ENCODE measurements around the gene SH2D3C.
"Not testable (repeated sequence)": the region's sequence is repeated elsewhere in the genome, so short reads cannot be mapped to it uniquely, and the experiment has no call there.

The SH2D3C gene

DNA sequence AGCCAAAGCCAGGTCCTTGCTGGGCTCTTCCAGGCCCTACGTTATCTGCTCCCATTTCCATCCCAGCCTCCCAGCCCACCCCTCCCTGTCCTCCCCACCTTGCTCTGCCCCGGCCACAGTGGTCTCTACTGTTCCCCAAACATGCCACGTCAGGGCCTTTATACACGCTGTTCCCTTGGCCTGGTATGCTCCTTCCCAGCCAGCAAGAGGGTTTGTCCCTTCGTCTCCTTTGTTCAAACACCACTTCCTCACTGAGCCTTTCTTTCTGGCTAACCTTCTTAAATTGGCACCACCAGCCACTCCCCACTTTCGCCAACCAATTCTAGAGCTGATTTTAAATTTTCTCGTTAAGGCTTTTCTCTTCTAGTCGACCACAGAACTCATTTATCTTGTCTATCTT is 9.8 kb downstream of the SH2D3C start:
- Histone ChIP-seq H3K27me3 (ENCODE audit: insufficient read depth, low read length) (no peaks in the 10 kb centered on the region), H3K9ac (ENCODE audit: low read depth, low read length) (no peak overlapping the region), H3K4me3 (ENCODE audit: low read length) (no peak overlapping the region), H3K36me3 (ENCODE audit: insufficient read depth, low read depth, low read length) (no peaks in the 10 kb centered on the region), H3K4me1 (ENCODE audit: insufficient read depth, low read length) (peaks cover 16% of the 10 kb centered on the region; the same call in 1 of the 2 replicates), H3K27ac (ENCODE audit: low read length) (no peak overlapping the region), H3K9me3 (ENCODE audit: insufficient read depth, low read depth, low read length) (no peaks in the 10 kb centered on the region)

DNA sequence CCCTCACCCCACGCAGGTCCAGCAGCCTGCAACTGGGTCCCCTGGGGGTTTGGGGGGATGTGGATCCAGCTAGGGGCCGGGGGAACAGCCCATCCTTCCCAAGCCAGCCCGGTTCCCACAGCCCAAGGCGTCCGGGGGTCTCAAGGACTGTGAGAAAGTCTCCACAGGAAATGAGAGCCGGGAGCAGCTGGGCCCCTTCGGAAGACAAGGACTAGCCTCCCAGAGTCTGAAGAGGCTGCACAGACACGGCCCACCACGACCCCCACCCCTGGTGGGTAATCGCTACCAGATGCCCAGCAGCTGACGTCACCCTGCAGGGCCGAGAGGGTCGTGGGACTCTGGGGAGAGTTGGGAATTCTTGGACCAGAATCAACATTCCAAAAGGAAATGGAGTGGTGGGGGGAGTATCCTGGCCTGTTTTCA is 10.5 kb downstream of the SH2D3C start:
- Histone ChIP-seq H3K27ac (ENCODE audit: low read length) (no peak overlapping the region), H3K36me3 (ENCODE audit: insufficient read depth, low read depth, low read length) (no peaks in the 10 kb centered on the region), H3K4me3 (ENCODE audit: low read length) (no peak overlapping the region), H3K27me3 (ENCODE audit: insufficient read depth, low read length) (no peaks in the 10 kb centered on the region), H3K4me1 (ENCODE audit: insufficient read depth, low read length) (peaks cover 17% of the 10 kb centered on the region; the same call in 1 of the 2 replicates), H3K9ac (ENCODE audit: low read depth, low read length) (no peak overlapping the region; the same call in 1 of the 2 replicates), H3K9me3 (ENCODE audit: insufficient read depth, low read depth, low read length) (no peaks in the 10 kb centered on the region)

DNA sequence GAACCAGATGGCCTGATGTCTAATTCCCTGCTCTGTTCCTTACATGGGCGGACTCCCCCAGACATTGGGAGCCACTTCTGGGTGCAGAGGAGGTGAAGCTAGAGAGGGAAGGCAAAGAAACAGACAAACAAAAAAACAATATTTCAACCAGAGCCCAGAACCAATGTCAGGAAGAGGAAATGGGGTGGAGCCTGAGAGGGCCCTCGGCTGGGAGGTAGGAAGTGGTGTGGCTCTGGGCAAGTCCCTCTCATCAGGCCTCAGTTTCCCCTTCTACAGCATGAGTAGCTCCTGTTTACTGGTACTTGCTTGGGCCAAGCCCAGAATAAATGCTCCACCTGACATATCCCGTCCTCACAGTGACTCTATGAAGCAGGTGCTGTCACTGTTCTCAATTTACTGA is 11.1 kb downstream of the SH2D3C start:
- Histone ChIP-seq H3K9me3 (ENCODE audit: insufficient read depth, low read depth, low read length) (no peaks in the 10 kb centered on the region), H3K27me3 (ENCODE audit: insufficient read depth, low read length) (no peaks in the 10 kb centered on the region), H3K4me1 (ENCODE audit: insufficient read depth, low read length) (peaks cover 19% of the 10 kb centered on the region; the same call in 1 of the 2 replicates), H3K9ac (ENCODE audit: low read depth, low read length) (no peak overlapping the region), H3K36me3 (ENCODE audit: insufficient read depth, low read depth, low read length) (no peaks in the 10 kb centered on the region), H3K27ac (ENCODE audit: low read length) (no peak overlapping the region), H3K4me3 (ENCODE audit: low read length) (no peak overlapping the region)

DNA sequence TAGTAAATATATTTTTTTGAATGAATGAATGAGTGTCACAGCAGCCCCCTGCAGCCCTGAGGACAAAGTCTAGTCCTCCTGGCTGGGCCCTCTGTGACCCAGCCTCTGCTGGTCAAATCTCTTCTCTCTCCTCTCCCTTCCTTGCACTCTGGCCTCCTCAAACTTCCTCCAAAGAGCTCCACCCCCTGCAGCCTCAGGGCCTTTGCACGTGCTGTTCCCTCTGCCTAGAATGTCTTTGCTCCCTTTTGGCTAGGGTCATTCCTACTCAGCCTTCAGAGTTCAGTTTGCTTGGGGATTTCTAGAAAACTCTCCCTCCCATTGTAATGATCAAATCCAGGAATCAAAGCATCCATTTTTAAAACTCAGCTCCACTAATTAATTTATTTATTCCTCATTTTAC is 13.0 kb downstream of the SH2D3C start:
- no peaks in the 10 kb centered on the region for H3K27me3 ChIP-seq (ENCODE audit: insufficient read depth, low read length)
- H3K36me3 ChIP-seq (ENCODE audit: insufficient read depth, low read depth, low read length) = no peaks in the 10 kb centered on the region
- H3K9me3 ChIP-seq (ENCODE audit: insufficient read depth, low read depth, low read length) = no peaks in the 10 kb centered on the region
- H3K27ac ChIP-seq (ENCODE audit: low read length) = no peak overlapping the region
- H3K9ac ChIP-seq (ENCODE audit: low read depth, low read length) = no peak overlapping the region
- no peak overlapping the region for H3K4me3 ChIP-seq (ENCODE audit: low read length)
- peaks cover 18% of the 10 kb centered on the region; the same call in 1 of the 2 replicates for H3K4me1 ChIP-seq (ENCODE audit: insufficient read depth, low read length)

DNA sequence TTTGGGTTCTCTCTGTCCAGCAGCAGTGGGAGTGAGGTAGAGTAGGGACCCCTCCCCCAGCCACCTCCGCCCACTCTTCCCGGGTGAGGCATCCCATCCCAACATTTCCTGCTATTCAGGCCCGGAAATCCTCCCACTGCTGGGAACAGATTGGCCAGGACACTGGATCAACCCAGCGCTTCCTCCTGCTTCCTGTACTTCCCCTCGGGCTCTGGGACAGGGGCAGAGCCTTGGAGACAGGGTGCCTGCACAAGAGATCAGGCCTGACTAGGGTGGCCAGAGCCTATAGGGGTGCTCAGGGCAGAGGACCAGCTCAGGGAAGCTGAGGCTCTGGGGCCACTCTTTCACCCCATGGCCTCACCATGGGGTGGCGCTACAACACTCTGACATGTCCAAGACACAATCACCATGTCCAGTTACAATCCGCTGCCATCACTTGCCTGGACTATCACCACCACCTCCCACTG is 14.5 kb downstream of the SH2D3C start:
- Histone ChIP-seq H3K9ac (ENCODE audit: low read depth, low read length) (no peak overlapping the region), H3K4me1 (ENCODE audit: insufficient read depth, low read length) (peaks cover 14% of the 10 kb centered on the region; the same call in 1 of the 2 replicates), H3K4me3 (ENCODE audit: low read length) (no peak overlapping the region)

DNA sequence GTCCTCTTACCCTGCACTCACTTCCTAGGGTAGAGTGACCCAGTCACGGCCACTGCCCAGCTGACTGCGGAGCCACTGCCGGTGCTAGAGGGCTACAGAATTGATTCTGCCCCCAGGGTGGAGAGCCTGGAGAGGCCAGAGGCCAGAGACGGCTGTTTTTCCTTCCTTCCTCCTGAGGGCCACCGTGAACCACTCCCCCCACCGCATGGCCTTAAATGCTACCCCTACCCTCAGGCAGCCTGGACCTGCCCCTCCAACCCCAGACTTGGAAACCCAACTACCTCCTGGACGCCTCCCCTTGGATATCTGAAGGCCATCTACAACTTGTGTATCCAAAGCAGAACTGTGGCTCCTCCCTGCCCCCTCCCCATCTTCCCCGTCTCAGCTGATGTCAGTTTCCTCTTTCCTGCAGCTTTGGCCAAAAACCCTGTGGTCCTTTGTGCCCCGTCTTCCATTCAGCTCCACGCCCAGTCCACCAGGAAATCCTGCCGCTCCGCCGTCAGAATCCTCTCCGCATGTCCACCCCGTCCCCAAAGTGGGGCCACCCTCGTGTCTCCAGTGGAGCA is 16.3 kb downstream of the SH2D3C start:
- peaks cover 9% of the 10 kb centered on the region; the same call in 1 of the 2 replicates for H3K4me1 ChIP-seq (ENCODE audit: insufficient read depth, low read length)
- H3K27me3 ChIP-seq (ENCODE audit: insufficient read depth, low read length) = no peaks in the 10 kb centered on the region
- H3K4me3 ChIP-seq (ENCODE audit: low read length) = no peak overlapping the region; the same call in 1 of the 2 replicates
- no peak overlapping the region for H3K9ac ChIP-seq (ENCODE audit: low read depth, low read length)
- H3K36me3 ChIP-seq (ENCODE audit: insufficient read depth, low read depth, low read length) = no peaks in the 10 kb centered on the region
- H3K27ac ChIP-seq (ENCODE audit: low read length) = no peak overlapping the region
- no peaks in the 10 kb centered on the region for H3K9me3 ChIP-seq (ENCODE audit: insufficient read depth, low read depth, low read length)

More for the DNA sequence above, 14.5 kb downstream of the SH2D3C start:
- no peaks in the 10 kb centered on the region for H3K27me3 ChIP-seq (ENCODE audit: insufficient read depth, low read length)
- no peaks in the 10 kb centered on the region for H3K36me3 ChIP-seq (ENCODE audit: insufficient read depth, low read depth, low read length)
- H3K9me3 ChIP-seq (ENCODE audit: insufficient read depth, low read depth, low read length) = no peaks in the 10 kb centered on the region
- no peak overlapping the region for H3K27ac ChIP-seq (ENCODE audit: low read length)

DNA sequence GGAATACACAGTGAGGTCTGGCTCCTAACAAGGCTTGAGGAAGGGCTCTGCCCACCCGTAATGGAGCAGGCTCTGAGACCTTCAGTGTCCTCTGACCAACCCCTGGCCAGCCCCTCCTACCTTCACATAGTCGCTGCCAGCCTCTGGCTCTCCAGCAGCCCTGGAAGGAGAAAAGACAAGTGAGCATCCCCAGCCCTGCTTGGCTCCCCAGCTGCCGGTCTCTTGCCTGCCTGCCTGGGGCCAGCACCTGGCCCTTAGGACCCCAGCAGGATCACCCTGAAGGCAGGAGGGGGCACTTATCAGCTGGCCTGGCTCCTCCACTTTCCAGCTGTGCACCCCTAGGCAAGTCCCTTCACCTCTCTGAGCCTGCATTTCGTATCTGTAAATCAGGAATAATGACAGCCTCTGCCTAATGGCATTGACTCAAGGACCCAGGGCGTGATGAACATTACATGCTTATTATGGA is 16.9 kb downstream of the SH2D3C start:
- Histone ChIP-seq H3K27me3 (ENCODE audit: insufficient read depth, low read length) (peaks cover 2% of the 10 kb centered on the region; the same call in 1 of the 2 replicates), H3K4me1 (ENCODE audit: insufficient read depth, low read length) (peaks cover 9% of the 10 kb centered on the region; the same call in 1 of the 2 replicates), H3K27ac (ENCODE audit: low read length) (no peak overlapping the region), H3K9me3 (ENCODE audit: insufficient read depth, low read depth, low read length) (no peaks in the 10 kb centered on the region), H3K9ac (ENCODE audit: low read depth, low read length) (no peak overlapping the region), H3K36me3 (ENCODE audit: insufficient read depth, low read depth, low read length) (no peaks in the 10 kb centered on the region), H3K4me3 (ENCODE audit: low read length) (no peak overlapping the region)

DNA sequence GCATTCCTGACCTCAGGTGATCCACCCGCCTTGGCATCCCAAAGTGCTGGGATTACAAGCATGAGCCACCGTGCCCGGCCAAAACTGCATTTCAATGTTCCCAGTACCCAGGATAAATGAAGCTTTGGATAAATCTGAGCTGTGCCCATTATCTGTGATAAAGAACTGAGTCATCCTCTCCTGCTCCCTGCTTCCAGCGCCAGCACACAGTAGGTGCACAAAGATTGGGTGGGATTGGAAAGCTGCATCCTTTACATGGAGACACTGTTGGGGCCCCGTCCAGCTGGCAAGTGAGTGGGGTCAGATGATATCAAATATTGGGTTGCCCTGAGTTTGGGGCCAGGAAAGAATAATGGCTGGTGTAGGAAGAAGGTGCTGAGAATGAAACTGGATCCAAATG is 17.4 kb downstream of the SH2D3C start:
- H3K27ac ChIP-seq (ENCODE audit: low read length) = no peak overlapping the region
- no peaks in the 10 kb centered on the region for H3K36me3 ChIP-seq (ENCODE audit: insufficient read depth, low read depth, low read length)
- no peak overlapping the region for H3K9ac ChIP-seq (ENCODE audit: low read depth, low read length)
- H3K9me3 ChIP-seq (ENCODE audit: insufficient read depth, low read depth, low read length) = no peaks in the 10 kb centered on the region
- no peak overlapping the region for H3K4me3 ChIP-seq (ENCODE audit: low read length)
- H3K4me1 ChIP-seq (ENCODE audit: insufficient read depth, low read length) = peaks cover 9% of the 10 kb centered on the region; the same call in 1 of the 2 replicates
- H3K27me3 ChIP-seq (ENCODE audit: insufficient read depth, low read length) = peaks cover 7% of the 10 kb centered on the region

DNA sequence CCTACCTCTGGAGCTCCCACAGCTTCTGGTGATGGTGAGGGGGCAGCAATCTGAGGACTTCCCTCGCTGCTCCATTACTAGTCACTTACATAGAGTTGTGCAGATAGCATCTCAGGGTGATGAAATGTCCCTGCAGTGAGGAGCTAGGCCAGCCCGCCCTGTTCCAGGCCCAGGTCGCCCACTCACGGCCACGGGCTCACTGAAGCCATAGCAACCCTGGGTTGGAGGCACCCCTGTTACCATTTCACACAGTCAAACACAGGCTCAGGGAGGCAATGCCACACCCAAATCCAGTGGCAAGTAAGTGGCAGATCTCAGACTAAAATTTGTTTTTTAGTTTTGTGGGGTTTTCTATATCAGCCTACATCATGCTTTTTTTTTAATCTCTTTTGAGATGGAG is 19.6 kb downstream of the SH2D3C start:
- no peak overlapping the region for H3K27ac ChIP-seq (ENCODE audit: low read length)
- no peaks in the 10 kb centered on the region for H3K36me3 ChIP-seq (ENCODE audit: insufficient read depth, low read depth, low read length)
- H3K9ac ChIP-seq (ENCODE audit: low read depth, low read length) = no peak overlapping the region
- H3K9me3 ChIP-seq (ENCODE audit: insufficient read depth, low read depth, low read length) = no peaks in the 10 kb centered on the region
- H3K4me3 ChIP-seq (ENCODE audit: low read length) = no peak overlapping the region
- H3K27me3 ChIP-seq (ENCODE audit: insufficient read depth, low read length) = peaks cover 24% of the 10 kb centered on the region
- H3K4me1 ChIP-seq (ENCODE audit: insufficient read depth, low read length) = peaks cover 13% of the 10 kb centered on the region

DNA sequence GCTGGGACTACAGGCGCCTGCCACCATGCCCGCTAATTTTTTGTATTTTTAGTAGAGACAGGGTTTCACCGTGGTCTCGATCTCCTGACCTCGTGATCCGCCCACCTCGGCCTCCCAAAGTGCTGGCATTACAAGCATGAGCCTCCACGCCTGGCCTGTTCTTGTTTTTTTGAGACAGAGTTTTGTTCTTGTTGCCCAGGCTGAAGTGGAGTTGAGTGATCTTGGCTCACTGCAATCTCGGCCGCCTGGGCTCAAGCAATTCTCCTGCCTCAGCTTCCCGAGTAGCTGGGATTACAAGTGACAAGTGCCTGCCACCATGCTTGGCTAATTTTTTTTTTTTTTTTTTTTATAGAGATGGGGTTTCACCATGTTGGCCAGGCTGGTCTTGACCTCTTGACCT is 21.7 kb downstream of the SH2D3C start:
- not testable (repeated sequence) for H3K9ac ChIP-seq (ENCODE audit: low read depth, low read length); H3K4me3 ChIP-seq (ENCODE audit: low read length); H3K36me3 ChIP-seq (ENCODE audit: insufficient read depth, low read depth, low read length); H3K4me1 ChIP-seq (ENCODE audit: insufficient read depth, low read length); H3K9me3 ChIP-seq (ENCODE audit: insufficient read depth, low read depth, low read length); H3K27ac ChIP-seq (ENCODE audit: low read length)
- H3K27me3 ChIP-seq (ENCODE audit: insufficient read depth, low read length) = peaks cover 44% of the 10 kb centered on the region

DNA sequence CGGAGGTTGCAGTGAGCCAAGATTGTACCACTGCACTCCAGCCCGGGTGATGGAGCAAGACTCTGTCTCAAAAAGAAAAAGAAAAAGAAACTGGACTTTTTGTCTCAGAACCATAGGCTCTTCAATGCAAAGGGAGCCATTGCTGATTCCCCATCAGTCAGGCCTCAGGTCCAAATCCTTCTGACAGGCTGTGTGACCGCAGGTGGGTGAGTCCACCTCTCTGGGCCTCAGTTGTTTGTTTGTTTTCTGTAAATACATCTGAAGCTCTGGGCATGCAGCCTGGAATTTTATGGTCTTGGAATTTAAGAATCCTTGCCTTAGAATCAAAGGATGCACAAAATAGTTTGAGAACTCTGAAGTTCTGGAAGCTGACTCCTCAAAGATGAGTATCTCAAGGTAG is 22.2 kb downstream of the SH2D3C start:
- no peak overlapping the region for H3K9ac ChIP-seq (ENCODE audit: low read depth, low read length)
- H3K36me3 ChIP-seq (ENCODE audit: insufficient read depth, low read depth, low read length) = no peaks in the 10 kb centered on the region
- H3K27ac ChIP-seq (ENCODE audit: low read length) = no peak overlapping the region
- no peak overlapping the region for H3K4me3 ChIP-seq (ENCODE audit: low read length)
- H3K27me3 ChIP-seq (ENCODE audit: insufficient read depth, low read length) = peaks cover 48% of the 10 kb centered on the region
- peaks cover 4% of the 10 kb centered on the region for H3K4me1 ChIP-seq (ENCODE audit: insufficient read depth, low read length)
- no peaks in the 10 kb centered on the region for H3K9me3 ChIP-seq (ENCODE audit: insufficient read depth, low read depth, low read length)
